NT2/D1 (cell line): ENCODE measurements around the gene KDR.

Source experiments
- YY1 ChIP-seq: IDR thresholded peaks from 2 replicates; pipeline ENCODE4 v1.6.1; 2011; ENCODE audit not compliant: insufficient read length, insufficient read depth
- ZNF274 ChIP-seq: IDR thresholded peaks from 2 replicates; pipeline ENCODE4 v1.6.1; 2011; ENCODE audit warnings: mild to moderate bottlenecking, low read depth, low read length

DNA sequence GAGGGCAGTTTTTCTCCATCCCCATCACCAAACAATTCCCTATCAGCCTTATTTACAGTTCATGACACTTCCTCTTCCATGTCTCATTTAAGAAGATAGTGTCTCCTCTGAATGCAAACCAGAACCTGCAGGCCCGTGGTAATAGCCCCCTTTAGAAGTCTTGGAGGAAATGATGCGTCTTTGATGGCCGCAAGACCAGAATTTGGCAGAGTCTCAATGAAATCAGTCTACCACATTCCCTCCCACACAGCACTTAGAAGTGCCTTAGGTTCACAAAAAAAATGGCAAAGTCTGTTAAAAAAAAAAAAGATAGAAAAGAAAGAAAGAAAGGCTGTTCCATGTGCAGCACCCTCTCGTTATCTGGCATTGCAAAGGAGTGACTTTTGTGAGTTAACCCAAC is 2.1 kb upstream of the KDR start:
- TF ChIP-seq YY1 (no peak), ZNF274 (no peak)
